Keratinocyte (primary cell): ENCODE data around the gene CYP2E1.
"Not testable (repeated sequence)": the region's sequence is repeated elsewhere in the genome, so short reads cannot be mapped to it uniquely, and the experiment has no call there.

Experiments
- CTCF ChIP-seq, 3 experiments: IDR thresholded peaks in 1 of 3; conservative IDR thresholded peaks in 1 of 3; optimal IDR thresholded peaks in 1 of 3; 2 replicates in 2 of 3; 3 replicates in 1 of 3; pipeline versions ENCODE3 to v1.5.1; 2011; ENCODE audit warnings: low read length in 3 of 3, mild to moderate bottlenecking in 3 of 3, moderate library complexity in 2 of 3, control low read depth in 1 of 3, inconsistent platforms in 1 of 3; ENCODE audit not compliant: insufficient read depth in 2 of 3; ENCODE audit errors: extremely low read depth in 1 of 3
- EZH2 ChIP-seq: IDR thresholded peaks from one replicate; pipeline ENCODE4 v1.6.1; 2012; ENCODE audit warnings: inconsistent platforms, mild to moderate bottlenecking, low read length, moderate library complexity

- TF ChIP-seq CTCF (optimal IDR thresholded peaks at IDR 0.05 in 1 of 3, IDR thresholded peaks at IDR 0.05 in 1 of 3, conservative IDR thresholded peaks at IDR 0.05 in 1 of 3; ENCODE audit: extremely low read depth in 1 of 3, insufficient read depth in 2 of 3, low read length in 3 of 3); EZH2: not testable (repeated sequence)
Observed at GRCh38 chr10:133573460-133573859, 46.3 kb downstream of the CYP2E1 start.
